ENCODE measurements around the gene DSCAM.

The DSCAM gene

DNA sequence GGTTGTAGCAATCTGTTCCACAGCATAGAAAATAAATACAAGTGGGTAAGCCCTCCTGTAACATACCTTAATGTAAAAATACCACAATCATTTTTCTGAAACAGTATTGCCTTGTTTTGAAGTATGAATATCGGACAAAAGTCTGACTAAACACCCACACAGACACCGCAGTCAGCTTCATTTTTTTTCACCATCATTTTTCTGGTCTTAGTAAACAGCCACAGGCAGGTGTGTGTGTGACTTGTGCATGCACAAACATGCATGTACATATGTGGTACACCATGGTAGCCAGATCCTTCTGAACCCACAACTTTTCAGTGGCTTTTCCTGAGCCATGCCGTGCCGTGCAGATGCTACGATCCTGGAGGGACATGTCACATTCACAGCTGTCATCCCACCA is 718.1 kb downstream of the DSCAM start:
- no peak overlapping the region for H3K4me3 ChIP-seq (ENCODE audit: low read length)
- TF ChIP-seq, protein P1, sequence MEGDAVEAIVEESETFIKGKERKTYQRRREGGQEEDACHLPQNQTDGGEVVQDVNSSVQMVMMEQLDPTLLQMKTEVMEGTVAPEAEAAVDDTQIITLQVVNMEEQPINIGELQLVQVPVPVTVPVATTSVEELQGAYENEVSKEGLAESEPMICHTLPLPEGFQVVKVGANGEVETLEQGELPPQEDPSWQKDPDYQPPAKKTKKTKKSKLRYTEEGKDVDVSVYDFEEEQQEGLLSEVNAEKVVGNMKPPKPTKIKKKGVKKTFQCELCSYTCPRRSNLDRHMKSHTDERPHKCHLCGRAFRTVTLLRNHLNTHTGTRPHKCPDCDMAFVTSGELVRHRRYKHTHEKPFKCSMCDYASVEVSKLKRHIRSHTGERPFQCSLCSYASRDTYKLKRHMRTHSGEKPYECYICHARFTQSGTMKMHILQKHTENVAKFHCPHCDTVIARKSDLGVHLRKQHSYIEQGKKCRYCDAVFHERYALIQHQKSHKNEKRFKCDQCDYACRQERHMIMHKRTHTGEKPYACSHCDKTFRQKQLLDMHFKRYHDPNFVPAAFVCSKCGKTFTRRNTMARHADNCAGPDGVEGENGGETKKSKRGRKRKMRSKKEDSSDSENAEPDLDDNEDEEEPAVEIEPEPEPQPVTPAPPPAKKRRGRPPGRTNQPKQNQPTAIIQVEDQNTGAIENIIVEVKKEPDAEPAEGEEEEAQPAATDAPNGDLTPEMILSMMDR (conservative IDR thresholded peaks at IDR 0.05; ENCODE audit: low read length) = no peak
- DNase-seq (ENCODE audit: low read depth) = no peak

DNA sequence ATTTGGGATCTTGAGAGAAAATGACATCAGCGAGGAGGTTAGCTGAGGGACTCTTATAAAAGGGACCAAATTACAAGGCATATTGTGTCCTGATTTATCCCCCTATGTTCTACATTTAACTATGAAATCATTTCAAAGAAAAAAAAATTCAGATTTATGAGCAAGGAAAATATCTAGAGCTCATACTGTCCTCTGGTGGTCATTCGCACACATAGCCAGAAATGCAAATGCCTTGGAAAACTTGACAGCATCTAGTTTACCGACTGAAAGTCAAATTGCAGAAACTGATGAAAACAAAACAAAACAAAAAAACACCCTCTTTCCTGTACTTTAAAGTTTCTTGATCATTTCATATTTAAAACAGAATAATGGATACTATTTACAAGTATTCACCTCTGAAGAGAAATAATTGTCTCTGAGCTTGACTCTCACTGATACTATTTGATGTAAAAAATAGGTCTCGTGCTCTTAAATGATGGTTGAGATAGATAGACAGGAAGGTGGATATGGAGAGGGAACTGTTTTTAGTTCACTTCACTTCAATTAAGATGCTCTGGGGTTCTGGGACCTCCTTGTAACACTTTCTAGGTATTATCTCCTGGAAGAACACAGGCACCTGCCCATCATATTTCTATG is 725.9 kb downstream of the DSCAM start:
- no peak overlapping the region for H3K4me3 ChIP-seq (ENCODE audit: low read length)
- DNase-seq (ENCODE audit: low read depth) = peak; percentile 8
- TF ChIP-seq, protein P1 (conservative IDR thresholded peaks at IDR 0.05; ENCODE audit: low read length) = peak; percentile 77

DNA sequence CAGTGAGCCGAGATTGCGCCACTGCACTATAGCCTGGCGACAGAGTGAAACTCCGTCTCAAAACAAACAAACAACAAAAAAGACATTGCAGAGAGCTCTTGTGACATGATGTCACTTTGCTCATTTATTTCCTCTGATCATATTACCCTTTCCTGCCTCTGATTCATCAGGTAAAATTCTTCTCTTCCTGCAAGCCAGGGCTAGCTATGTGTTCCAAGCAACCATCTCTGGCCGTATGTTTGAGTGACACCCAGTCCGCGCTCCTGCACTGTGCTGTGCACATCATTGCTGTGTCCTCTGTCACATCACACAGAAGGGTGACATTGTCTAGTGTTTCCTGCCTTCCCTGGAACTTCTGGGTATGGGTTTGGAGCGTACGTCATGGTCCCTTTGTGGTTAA is 728.4 kb downstream of the DSCAM start:
- TF ChIP-seq, protein P1 (conservative IDR thresholded peaks at IDR 0.05; ENCODE audit: low read length) = no peak
- H3K4me3 ChIP-seq (ENCODE audit: low read length) = no peak overlapping the region
- DNase-seq (ENCODE audit: low read depth) = no peak

DNA sequence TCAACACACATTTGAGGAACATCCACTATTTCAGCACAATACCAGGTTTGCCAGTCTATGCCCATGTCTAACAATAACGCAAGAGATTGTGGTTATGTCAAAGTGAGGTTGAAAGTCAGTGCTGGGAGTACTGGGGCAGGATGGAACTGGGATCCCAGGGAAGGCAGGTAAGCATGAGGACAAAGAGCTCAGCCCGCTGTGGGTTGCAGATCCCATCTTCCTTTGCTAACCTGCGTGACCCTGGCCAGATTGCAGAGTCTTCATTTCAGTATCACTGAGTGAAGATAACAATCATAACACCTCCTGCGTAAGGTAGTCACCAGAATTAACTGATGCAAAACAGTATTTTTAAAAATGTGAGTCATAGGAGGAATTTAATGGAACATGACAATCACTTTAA is 729.7 kb downstream of the DSCAM start:
- DNase-seq (ENCODE audit: low read depth) = no peak
- TF ChIP-seq, protein P1 (conservative IDR thresholded peaks at IDR 0.05; ENCODE audit: low read length) = no peak
- no peak overlapping the region for H3K4me3 ChIP-seq (ENCODE audit: low read length)

DNA sequence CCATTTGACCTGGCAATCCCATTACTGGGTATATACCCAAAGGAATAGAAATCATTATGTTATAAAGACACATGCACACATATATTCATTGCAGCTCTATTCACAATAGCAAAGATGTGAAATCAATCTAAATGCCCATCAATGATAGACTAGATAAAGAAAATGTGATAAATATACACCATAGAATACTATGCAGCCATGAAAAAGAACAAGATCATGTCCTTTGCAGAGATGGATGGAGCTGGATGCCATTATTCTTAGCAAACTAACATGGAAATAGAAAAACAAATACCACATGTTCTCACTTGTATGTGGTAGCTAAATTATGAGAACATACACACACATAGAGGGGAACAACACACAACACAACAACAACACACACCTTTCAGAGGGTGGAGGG is 731.2 kb downstream of the DSCAM start:
- DNase-seq (ENCODE audit: low read depth) = no peak
- H3K4me3 ChIP-seq (ENCODE audit: low read length) = no peak overlapping the region
- TF ChIP-seq, protein P1 (conservative IDR thresholded peaks at IDR 0.05; ENCODE audit: low read length) = no peak

DNA sequence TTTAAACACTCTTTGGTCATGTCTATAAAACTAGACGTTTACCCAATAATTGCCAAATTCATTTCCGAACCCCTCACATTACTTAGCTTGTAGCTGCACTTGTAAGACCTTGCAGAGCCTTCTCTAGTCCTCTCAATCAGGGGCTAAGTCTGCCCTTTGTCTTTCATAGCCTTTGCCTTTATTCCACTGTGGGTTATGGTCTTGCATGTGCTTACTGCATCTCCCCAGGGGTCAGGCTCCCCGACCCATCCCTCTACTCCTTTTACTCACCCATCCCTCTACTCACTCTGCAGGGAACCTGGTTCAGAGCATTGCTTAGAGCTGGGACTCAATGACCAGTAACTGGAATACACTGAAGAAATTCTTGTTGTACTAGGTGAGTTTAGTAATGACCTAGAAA is 744.3 kb downstream of the DSCAM start:
- DNase-seq (ENCODE audit: low read depth) = no peak

DNA sequence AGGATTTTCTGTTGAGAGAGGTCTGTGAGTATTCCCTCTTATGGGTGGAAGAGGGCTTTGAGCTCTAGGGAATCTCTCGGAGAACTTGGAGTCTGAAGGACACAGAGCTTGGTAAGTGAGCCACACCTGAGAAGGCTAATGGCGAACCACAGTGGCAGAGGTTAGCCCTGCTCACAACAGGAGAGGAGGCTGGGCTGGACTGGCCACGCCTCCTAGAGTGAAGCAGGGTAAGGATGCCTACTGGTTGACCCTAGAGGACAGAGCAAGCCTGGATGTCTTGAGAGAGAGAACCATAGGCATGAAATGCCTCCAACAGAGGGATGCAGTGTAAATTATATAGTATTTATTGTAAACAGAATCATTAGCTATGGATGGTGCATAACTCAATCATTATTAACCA is 747.1 kb downstream of the DSCAM start:
- DNase-seq (ENCODE audit: low read depth) = no peak
- TF ChIP-seq, protein P1 (conservative IDR thresholded peaks at IDR 0.05; ENCODE audit: low read length) = no peak
- H3K4me3 ChIP-seq (ENCODE audit: low read length) = no peak overlapping the region

More for the DNA sequence above, 744.3 kb downstream of the DSCAM start:
- no peak overlapping the region for H3K4me3 ChIP-seq (ENCODE audit: low read length)
- TF ChIP-seq, protein P1 (conservative IDR thresholded peaks at IDR 0.05; ENCODE audit: low read length) = no peak

Data from AG10803 (cell line).